HG02981 (cell line): ENCODE data around the gene MORN4.
A peak's percentile ranks its signal among the peaks of the same experiment; 100 is the strongest.
"Not testable (repeated sequence)": the region's sequence is repeated elsewhere in the genome, so short reads cannot be mapped to it uniquely, and the experiment has no call there.

Source experiments
- ATAC-seq: cut with Tn5 transposase; IDR thresholded peaks from one replicate; pipeline ENCODE4 v1.9.1; 2021; ENCODE audit warnings: mild to moderate bottlenecking, moderate library complexity; ENCODE audit not compliant: unreplicated experiment

The MORN4 gene

GRCh38 chr10:97632949-97633884, at the start of gene MORN4:
Gene MORN4 (minus strand): TSS chr10:97633500. CDS start chr10:97619653, 13,847 bp downstream.
- peak; percentile 99 for ATAC-seq

- ATAC-seq = no peak
Measured at GRCh38 chr10:97682042-97682441, 48.7 kb upstream of the MORN4 start.

GRCh38 chr10:97679594-97679993, 46.3 kb upstream of the MORN4 start:
- ATAC-seq = no peak

- ATAC-seq = peak; percentile 64
Measured at GRCh38 chr10:97676770-97677581, 43.7 kb upstream of the MORN4 start.

- no peak for ATAC-seq
Measured at GRCh38 chr10:97675222-97675621, 41.9 kb upstream of the MORN4 start.

- ATAC-seq = no peak
Measured at GRCh38 chr10:97673736-97674525, 40.6 kb upstream of the MORN4 start.

DNA sequence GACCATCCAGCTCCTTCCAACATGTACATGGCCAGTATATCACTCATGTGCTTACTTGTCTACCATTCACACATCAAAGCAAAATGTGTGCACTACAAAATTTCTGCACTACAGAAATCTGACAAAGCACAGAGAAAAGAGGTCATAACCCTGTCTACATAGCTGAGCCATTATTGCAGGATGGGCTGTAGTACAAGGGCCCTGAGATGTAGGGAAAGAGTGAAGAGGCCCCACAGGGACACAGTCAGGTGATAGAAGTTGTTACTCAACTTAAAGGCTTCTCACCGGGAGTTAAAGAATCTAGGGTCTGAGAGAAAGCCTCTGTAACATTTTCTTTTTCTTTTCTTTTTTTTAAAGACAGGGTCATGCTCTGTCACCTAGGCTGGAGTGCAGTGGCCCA, 36.3 kb upstream of the MORN4 start:
- no peak for ATAC-seq

GRCh38 chr10:97667463-97667862, 34.2 kb upstream of the MORN4 start:
- ATAC-seq = no peak

GRCh38 chr10:97666992-97667391, 33.7 kb upstream of the MORN4 start:
- no peak for ATAC-seq

DNA sequence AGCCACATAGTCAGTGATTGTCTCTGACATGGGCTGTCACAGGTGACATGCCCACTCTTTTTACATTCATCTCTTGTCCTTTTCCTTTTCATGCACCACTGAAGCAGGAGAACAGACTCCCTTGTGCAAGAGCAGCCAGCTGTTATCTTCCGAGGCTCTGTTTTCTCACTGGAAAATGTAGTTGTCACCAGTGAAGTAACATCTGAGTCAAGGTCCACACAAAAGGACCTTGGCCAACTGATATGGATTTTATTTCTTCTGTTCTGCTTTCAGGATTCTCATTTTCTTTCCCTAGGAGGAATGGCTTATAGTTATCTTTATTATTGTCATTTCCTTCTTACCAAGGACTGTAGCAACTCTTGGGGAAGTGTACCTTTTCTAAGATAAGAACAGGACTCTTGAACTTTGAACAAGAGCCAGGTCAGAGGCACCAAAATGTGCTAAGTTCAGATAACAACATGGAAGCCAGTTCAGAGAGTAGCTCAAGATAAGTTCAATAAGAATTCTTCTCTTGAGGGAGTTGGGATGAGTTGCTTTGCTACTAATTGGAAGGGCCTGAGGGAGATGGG, 31.1 kb upstream of the MORN4 start:
- no peak for ATAC-seq

GRCh38 chr10:97659589-97659988, 26.3 kb upstream of the MORN4 start:
- ATAC-seq = no peak

- ATAC-seq = no peak
Measured at GRCh38 chr10:97656777-97657176, 23.5 kb upstream of the MORN4 start.

DNA sequence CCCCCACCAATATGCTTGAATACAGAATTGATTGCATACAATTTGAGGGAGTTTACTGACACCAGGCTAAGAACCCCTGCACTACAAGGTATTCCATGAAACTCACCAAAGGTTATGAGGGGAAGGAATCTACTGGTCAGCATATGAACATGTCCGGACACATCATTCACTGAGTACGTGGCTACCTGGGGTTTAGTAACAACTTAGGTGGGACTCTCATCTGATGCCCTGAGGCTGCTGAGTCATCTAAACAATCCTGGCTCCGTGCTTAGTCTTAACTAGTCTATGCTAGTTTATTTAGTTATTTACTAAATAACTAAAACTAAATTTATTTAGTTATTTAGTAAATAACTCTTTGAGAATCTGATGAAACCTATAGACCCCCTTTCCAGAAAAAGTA, 18.5 kb upstream of the MORN4 start:
- no peak for ATAC-seq

GRCh38 chr10:97650726-97651125, 17.4 kb upstream of the MORN4 start:
- ATAC-seq = no peak

GRCh38 chr10:97649405-97649750, 16.1 kb upstream of the MORN4 start:
- not testable (repeated sequence) for ATAC-seq

DNA sequence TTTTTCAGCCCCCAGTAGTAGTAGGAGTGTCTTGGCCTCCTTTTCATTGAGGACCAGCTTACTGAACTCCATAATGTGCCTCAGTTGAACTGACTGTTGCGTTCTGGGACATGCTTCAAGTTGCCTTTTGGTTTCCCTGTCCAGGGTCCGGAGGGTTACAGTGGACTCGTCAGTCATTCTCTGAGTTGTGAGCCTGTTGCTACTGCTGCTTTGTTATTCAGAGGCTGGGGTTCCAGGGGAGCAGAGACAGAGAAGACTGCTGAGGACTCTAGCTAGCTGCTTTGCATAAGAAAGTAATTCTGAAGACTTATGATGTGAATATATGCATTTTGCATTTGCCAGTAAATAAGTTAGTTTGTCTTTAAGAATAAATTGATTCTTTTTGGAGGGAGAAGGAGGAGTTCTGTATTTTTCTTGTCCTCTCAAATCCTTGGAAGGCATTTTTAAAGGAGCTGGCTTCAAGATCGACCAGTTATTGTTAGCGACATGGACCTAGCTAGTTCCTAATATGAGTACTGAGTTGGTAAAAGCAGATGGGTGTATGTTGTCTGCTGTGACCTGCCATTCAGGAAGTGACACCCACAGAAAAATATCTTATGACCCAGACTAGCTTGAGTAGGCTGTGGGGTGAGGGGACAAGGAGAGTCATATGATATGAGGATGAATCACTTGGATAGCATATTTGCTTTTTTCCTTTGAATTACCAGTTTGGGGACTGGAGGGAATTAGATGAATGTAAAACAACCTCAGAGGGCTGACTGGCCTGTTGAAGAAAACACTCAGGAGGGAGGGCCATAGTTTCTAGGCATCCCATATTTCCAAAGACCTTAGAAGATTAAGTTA, 15.5 kb upstream of the MORN4 start:
- ATAC-seq = peak; percentile 80

GRCh38 chr10:97647556-97647955, 14.3 kb upstream of the MORN4 start:
- ATAC-seq = no peak

DNA sequence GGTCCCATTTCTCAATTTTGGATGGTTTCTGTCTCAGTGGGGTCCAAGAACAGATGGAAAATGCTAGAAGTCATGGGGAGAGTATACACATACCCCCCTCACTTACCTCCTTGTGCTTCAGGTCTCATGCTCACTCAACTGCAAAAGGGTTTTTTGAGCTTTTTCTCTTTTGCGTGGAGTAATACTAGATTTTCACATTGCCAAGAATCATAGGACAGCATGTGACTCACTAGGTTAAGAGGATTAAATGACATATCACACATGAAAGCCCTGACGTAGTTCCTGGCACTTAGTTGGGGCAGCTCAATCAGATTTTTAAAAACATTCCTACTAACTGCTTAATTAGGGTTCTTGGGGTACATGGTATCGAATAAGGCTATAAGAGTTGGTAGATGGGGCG, 11.6 kb upstream of the MORN4 start:
- ATAC-seq = no peak

- no peak for ATAC-seq
Measured at GRCh38 chr10:97643441-97643985, 10.2 kb upstream of the MORN4 start.
